ENCODE results near the gene EIF3D.

Gene EIF3D, protein sequence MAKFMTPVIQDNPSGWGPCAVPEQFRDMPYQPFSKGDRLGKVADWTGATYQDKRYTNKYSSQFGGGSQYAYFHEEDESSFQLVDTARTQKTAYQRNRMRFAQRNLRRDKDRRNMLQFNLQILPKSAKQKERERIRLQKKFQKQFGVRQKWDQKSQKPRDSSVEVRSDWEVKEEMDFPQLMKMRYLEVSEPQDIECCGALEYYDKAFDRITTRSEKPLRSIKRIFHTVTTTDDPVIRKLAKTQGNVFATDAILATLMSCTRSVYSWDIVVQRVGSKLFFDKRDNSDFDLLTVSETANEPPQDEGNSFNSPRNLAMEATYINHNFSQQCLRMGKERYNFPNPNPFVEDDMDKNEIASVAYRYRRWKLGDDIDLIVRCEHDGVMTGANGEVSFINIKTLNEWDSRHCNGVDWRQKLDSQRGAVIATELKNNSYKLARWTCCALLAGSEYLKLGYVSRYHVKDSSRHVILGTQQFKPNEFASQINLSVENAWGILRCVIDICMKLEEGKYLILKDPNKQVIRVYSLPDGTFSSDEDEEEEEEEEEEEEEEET

DNA sequence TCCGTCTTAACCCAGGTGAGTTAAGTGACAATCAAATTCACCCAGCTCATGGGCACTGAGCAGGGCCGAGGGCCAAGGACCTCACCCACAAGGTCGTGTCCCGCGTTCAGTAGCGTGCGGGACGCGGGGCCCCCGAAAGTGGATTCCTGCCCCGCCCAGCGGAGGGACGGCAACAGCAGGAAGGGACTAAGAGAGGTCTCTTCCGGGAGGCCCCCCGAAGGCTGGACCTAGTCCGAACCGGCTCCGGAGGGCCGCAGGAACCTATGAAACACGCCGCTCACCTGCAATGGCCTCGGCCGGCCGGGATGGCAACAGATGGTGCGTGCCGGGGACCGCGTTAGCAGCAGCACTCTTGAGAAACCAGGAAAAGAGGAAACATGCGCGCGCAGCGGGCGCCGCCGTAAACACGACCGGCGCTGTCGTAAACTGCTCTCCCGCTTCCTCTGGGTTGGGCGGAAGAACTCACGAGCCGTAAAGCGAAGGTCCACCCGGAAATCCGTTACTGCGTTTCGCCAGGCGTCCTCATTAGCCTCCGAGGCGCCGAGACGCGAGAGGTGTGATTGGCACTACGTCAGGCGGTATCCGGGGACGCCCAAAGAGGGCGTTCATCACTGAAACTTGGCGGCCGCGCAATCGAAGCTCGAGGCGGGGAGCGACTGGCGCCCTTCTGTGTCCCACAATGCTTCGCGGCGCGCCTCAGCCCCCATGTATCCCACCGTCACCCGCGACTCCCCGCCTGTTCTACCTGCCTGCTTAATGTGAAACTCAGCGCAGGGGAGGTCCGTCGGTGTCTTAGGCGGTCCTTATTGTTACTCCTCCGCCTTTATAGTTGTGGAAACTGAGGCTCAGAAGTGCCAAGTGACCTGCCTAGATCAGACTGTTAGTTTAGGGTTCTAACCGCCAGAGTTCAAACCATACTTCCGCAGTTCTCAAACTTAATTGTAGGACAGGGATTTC is at the start of gene EIF3D:
Gene EIF3D (minus strand): TSS at position 372 of the 957 bp plus-strand sequence. CDS start 3,045 bp downstream, outside the sequence.
- DNase-seq (ENCODE audit: low read depth): peak; percentile 99

DNA sequence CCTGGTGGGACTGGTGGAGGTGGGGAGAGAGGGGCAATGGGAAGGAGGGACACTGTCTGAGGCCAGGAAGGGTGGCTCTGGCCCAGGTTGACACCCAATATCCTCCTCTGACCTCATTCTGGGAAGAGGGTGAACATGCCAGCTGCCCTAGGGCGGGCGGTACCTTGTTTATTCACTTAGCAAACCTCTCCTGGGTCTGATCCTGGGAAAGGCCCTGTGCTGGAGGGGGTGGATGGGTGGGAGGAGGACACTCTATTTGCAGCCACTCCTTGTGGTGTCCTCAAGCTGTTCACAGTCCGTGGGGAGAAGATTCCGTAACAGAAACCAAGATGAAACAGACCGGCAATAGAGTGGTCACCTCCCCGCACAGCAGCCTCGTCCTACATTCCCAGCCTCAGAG is 49.7 kb upstream of the EIF3D start:
- DNase-seq (ENCODE audit: low read depth): no peak

DNA sequence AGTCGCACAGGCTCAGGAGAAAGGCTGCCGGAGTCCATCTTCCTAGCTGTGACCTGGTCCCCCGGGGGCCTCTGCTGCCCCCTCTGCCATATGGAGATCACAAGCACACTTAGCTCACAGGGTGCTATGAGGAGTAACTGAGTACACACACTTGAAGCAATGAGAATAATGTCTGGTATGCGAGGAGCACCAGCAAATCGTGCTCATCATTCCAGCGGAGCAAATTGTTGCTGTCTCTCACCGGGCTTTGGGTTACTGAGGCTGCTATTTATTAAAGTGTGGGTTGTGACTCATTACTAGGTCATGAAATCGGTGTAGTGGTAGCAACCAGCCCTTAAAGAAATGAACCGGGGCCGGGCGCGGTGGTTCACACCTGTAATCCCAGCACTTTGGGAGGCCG is 48.1 kb upstream of the EIF3D start:
- DNase-seq (ENCODE audit: low read depth): peak; percentile 12

DNA sequence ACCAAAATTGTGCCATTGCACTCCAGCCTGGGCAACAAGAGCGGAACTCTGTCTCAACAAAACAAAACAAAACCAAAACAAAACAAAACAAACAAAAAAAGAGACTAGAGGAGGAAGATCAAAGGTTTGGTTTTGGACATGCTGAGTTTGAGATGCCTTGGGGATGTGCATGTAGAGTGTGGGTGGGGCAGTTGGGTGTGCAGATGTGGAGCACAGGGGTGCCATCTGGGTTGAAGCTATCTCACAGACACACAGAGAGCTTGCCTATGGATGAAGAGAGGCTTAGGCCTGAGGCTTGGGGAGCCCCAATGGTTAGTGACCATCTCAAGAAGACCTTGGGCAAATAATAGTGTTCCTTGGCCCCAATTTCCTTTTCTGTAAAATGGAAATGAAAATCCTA is 45.8 kb upstream of the EIF3D start:
- DNase-seq (ENCODE audit: low read depth): no peak

GRCh38 chr22:36573815-36574363 is 44.9 kb upstream of the EIF3D start:
- DNase-seq (ENCODE audit: low read depth): no peak

DNA sequence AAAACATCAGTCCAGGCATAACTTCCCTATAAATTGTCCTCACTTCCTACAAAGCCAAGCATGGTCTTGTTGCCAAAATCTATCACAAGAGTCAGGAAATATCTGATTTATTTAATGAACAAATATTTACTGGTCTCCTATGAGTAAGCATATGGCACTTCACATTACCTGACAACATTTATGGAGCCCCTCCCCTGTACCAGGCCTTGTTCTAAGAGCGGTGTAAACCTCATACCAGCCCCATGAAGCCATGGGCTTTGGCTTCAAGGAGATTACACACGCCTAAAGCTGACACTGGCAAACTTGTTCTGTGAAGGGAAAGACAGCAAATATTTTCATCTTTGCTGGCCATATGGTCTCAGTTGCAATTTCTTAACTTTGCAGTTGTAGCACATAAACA is 43.0 kb upstream of the EIF3D start:
- no peak for DNase-seq (ENCODE audit: low read depth)

DNA sequence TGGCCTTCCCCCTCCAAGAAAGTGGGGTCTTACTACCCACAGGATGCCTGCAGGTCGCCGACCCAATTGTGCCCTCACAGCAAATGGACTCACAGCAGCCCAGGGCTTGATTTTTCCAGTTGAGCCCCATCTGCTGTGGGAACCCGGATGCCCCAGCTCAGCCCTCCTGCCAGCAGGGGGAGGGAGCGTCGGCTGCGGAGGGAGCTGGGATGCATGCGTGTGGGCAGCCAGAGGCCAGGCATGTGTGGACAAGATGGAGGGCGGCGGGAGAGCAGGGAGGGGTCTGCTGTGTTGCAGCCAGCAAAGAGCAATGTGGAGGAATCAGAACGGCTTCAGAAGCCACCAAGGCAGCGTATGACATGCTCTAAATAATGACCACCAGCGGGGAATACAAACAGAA is 41.0 kb upstream of the EIF3D start:
- no peak for DNase-seq (ENCODE audit: low read depth)

DNA sequence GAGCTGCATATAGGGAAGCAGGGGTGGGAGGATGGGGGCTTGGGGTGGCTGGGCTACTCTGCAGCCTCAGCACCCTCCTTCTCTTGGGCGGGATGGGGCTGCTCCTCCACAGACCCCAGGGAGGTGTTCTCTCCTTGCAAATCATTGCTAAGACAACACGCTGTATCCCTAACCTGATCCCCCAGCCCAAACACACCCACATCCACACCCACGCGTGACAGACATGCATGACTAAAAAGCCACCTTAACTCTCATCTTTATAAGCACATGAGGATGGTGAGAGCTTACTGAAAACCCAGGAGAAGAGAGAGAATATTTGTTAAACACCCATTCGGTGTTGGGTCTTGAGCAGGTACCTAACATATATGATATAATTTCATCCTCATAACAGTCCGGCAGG is 39.9 kb upstream of the EIF3D start:
- DNase-seq (ENCODE audit: low read depth): no peak

DNA sequence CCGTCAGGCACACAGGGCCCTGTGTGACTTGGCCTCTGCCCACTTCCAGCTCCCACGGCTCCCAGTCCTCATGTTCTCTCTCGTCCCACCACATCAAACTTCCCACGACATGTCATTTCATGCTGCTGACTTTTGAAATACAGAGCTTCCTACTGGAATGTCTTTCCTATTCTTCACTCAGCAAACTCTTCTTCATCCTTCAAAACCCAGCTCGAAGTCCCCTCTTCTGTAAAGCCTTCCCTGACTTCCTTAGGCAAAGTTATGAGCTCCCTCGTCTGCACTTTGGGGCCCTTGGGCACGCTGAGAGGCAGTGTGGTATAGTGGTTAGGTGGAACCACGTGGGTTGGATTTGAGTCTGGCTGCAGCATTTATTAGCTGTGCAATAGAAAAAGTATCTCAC is 37.8 kb upstream of the EIF3D start:
- DNase-seq (ENCODE audit: low read depth): no peak

- DNase-seq (ENCODE audit: low read depth): no peak
Measured at GRCh38 chr22:36565686-36566085, 36.7 kb upstream of the EIF3D start.

DNA sequence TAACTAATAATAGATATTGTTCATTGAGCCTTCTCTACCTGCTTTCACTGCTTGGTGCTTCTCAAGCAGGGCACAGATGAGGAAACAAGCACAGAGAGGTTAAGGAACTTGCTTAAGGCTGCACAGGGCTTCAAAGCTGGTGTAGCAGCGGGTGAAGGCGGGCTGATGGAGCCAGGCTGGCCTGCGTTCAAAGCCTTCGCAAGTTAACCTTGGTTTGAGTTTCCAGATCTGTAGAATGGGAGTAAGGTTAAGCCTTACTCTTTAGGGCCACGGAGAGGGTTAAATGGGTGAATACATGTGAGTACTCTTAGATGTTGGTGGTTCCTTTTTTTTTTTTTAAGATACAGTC is 36.2 kb upstream of the EIF3D start:
- DNase-seq (ENCODE audit: low read depth): no peak

GRCh38 chr22:36564422-36565158 is 35.6 kb upstream of the EIF3D start:
- DNase-seq (ENCODE audit: low read depth): no peak

GRCh38 chr22:36563898-36564297 is 34.9 kb upstream of the EIF3D start:
- no peak for DNase-seq (ENCODE audit: low read depth)

DNA sequence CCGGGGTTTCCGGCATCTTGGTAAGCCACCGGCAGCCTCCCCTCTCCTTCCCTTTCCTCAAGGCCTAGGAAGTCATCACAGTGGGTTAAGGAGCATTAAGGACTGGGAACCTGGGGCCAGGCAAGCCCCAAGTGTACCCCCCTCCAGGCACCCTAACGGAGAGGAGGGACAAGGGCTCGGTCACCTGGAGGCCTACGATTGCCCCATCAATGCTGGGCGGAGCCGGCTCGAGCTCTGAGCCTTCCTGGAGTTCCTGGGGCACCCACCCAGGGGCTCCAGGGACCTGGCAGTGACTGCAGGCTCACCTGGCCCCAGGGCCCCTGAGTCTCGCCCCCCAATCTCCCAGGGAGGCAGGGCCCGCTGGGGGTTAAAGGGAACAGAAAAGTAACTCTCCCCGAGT is 34.5 kb upstream of the EIF3D start:
- no peak for DNase-seq (ENCODE audit: low read depth)

DNA sequence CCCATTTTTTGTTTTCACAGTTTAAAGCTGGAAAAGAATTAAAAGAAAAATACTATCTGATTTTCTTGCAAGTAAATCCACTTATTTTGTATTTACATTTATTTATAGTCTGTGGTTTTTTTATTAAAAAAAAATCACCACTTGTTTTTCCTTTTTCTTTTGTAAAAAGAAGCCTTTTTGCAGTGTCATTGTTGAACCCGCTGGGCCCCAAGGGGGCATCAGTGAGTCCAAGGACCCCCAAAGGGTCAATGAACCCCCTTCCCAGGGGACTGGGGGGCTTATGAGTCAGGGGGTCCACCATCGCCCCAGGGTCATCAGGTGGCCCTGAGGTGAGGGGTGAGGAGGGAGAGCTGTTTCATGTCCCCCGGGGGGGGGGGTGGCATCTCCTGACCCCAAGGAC is 34.0 kb upstream of the EIF3D start:
- no peak for DNase-seq (ENCODE audit: low read depth)

DNA sequence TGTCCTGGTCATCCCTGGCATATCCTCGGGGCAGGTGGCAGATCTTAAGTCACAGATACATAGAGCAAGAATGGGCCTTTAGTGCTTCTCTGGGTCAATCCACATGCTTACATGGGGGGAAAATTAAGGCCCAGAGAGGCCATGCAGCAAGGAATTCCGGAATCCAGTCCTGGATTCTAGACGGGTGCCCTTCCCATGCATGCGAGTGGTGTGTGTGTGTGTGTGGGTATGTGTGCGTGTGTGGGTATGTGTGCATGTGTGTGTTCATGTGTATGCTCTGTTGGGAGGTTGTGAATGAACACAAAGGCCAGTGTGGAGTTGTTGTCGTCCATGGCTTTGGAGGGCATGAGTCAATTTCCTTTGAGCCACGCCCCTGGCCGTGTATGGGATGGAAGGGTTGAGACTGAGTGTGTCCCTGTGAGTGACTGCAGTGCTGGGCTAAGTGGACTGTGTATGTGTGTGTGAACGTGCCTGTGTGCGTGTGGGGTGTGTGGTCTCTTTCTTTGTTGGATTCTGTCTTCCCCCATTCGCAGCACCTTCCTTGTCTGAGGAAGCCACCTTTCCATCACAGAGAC is 33.4 kb upstream of the EIF3D start:
- peak; percentile 30 for DNase-seq (ENCODE audit: low read depth)

GRCh38 chr22:36561291-36561811 is 32.4 kb upstream of the EIF3D start:
- DNase-seq (ENCODE audit: low read depth): no peak

DNA sequence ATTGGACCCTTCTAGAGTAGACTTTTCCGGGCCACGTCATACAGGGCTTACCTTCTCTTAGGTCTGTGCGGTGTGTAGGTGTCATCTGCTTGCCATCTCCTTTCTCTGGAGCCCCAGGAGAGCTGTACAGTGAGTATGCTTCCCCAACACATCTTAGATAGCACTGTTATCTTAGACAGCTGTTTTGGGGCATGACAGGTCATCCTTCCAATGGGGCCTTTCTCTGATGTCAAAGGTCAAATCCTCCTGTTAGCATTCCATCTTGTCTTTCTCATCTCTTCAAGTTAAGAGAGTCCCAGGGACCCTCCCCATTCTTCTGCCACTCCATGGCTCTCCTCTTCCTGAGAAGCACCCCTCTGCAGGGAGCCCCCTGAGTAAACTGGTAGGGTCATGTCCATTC is 31.0 kb upstream of the EIF3D start:
- no peak for DNase-seq (ENCODE audit: low read depth)

GRCh38 chr22:36554098-36554497 is 25.1 kb upstream of the EIF3D start:
- DNase-seq (ENCODE audit: low read depth): no peak

GRCh38 chr22:36552289-36552688 is 23.3 kb upstream of the EIF3D start:
- no peak for DNase-seq (ENCODE audit: low read depth)
